ENCODE measurements around the gene P2RX5.

DNA sequence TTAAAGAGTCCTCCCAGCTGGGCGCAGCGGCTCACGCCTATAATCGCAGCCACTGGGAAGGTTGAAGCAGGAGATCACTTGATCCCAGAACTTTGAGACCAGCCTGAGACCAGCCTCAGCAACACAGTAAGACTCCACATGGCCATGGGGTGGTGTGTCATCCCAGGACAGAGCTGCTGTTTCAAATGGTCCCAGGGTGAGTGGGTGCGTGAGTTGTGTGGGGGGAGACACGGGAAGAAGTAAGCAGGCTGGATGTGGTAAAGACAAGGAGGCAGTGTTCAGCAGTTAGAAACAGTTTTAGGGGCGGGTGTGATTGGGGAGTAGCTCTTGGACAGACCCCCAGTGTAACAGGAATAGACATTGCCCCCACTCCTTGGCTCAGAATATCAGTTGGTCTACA is 63.7 kb downstream of the P2RX5 start:
- TF ChIP-seq, protein P1, sequence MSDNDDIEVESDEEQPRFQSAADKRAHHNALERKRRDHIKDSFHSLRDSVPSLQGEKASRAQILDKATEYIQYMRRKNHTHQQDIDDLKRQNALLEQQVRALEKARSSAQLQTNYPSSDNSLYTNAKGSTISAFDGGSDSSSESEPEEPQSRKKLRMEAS (IDR thresholded peaks at IDR 0.05; ENCODE audit: insufficient read depth, insufficient read length) = no peak
- TF ChIP-seq CTCF (IDR thresholded peaks at IDR 0.05; ENCODE audit: extremely low read depth in 1 of 2, insufficient read depth in 1 of 2, low read depth in 1 of 2, low read length in 2 of 2) = no peak

Measured in endothelial cell of umbilical vein (primary cell).